ENCODE results near the gene ARHGAP32. TPM values are rescaled to one million over a fixed set of nuclear protein-coding genes. Genes with fewer than 3 reads are reported as not detected.

Gene ARHGAP32
- total RNA-seq, 4 donors from 2014 or later = 10.0 to 53.7 (median 34.1) TPM

GRCh38 chr11:129045150-129045549 lies 147.0 kb downstream of the ARHGAP32 start:
- H3K27me3 ChIP-seq = no peaks in the 10 kb centered on the region
- DNase-seq = no peak
- TF ChIP-seq CTCF (IDR thresholded peaks at IDR 0.05) = no peak
- TF ChIP-seq POLR2A (IDR thresholded peaks at IDR 0.05) = no peak
- no peaks in the 10 kb centered on the region for H3K36me3 ChIP-seq
- no peaks in the 10 kb centered on the region for H3K4me1 ChIP-seq
- no peaks in the 10 kb centered on the region for H3K9me3 ChIP-seq
- H3K27ac ChIP-seq = no peak overlapping the region
- H3K4me3 ChIP-seq = no peak overlapping the region
- intact Hi-C loops (cut with DNase I; ENCODE audit: low total_unique reads) = no loop called here

GRCh38 chr11:129042503-129042902 lies 149.6 kb downstream of the ARHGAP32 start:
- no peak for TF ChIP-seq POLR2A (IDR thresholded peaks at IDR 0.05)
- no peak for TF ChIP-seq CTCF (IDR thresholded peaks at IDR 0.05)
- Histone ChIP-seq H3K9me3 (no peaks in the 10 kb centered on the region), H3K27me3 (no peaks in the 10 kb centered on the region), H3K4me1 (no peaks in the 10 kb centered on the region), H3K4me3 (no peak overlapping the region), H3K27ac (no peak overlapping the region), H3K36me3 (no peaks in the 10 kb centered on the region)
- no peak for DNase-seq
- intact Hi-C loops (cut with DNase I; ENCODE audit: low total_unique reads) = no loop called here

- Histone ChIP-seq H3K27me3 (no peaks in the 10 kb centered on the region), H3K9me3 (no peaks in the 10 kb centered on the region), H3K36me3 (no peaks in the 10 kb centered on the region), H3K4me1 (no peaks in the 10 kb centered on the region), H3K4me3 (no peak overlapping the region), H3K27ac (no peak overlapping the region)
- DNase-seq = no peak
- no peak for TF ChIP-seq CTCF (IDR thresholded peaks at IDR 0.05)
- TF ChIP-seq POLR2A (IDR thresholded peaks at IDR 0.05) = no peak
- intact Hi-C loops (cut with DNase I; ENCODE audit: low total_unique reads) = no loop called here
Measured at GRCh38 chr11:129041611-129042018, 150.5 kb downstream of the ARHGAP32 start.

- TF ChIP-seq CTCF (IDR thresholded peaks at IDR 0.05) (no peak), POLR2A (IDR thresholded peaks at IDR 0.05) (no peak)
- no peaks in the 10 kb centered on the region for H3K4me1 ChIP-seq
- H3K27me3 ChIP-seq = no peaks in the 10 kb centered on the region
- intact Hi-C loops (cut with DNase I; ENCODE audit: low total_unique reads) = no loop called here
- no peak for DNase-seq
- H3K9me3 ChIP-seq = no peaks in the 10 kb centered on the region
- no peaks in the 10 kb centered on the region for H3K36me3 ChIP-seq
- H3K4me3 ChIP-seq = no peak overlapping the region
- H3K27ac ChIP-seq = no peak overlapping the region
Measured at GRCh38 chr11:129040934-129041333, 151.2 kb downstream of the ARHGAP32 start.

GRCh38 chr11:129035244-129035643 lies 156.9 kb downstream of the ARHGAP32 start:
- intact Hi-C loops (cut with DNase I; ENCODE audit: low total_unique reads) = no loop called here
- TF ChIP-seq POLR2A (IDR thresholded peaks at IDR 0.05) (no peak), CTCF (IDR thresholded peaks at IDR 0.05) (no peak)
- DNase-seq = no peak

More at GRCh38 chr11:129035244-129035643, 156.9 kb downstream of the ARHGAP32 start:
- H3K36me3 ChIP-seq = no peaks in the 10 kb centered on the region
- no peak overlapping the region for H3K4me3 ChIP-seq
- H3K27me3 ChIP-seq = no peaks in the 10 kb centered on the region
- no peaks in the 10 kb centered on the region for H3K9me3 ChIP-seq
- no peak overlapping the region for H3K27ac ChIP-seq
- H3K4me1 ChIP-seq = no peaks in the 10 kb centered on the region
